Upper lobe of left lung (tissue), 4 donors: Measurements from ENCODE around the gene MYO16.

Experiments
- CTCF ChIP-seq, 6 experiments: fragments of 450-650 bp in 4 of 6; fragments of 200-600 bp in 2 of 6; sonication (generic) in 2 of 6; IDR thresholded peaks; one replicate each; pipeline ENCODE4 v1.5.1; 2016 to 2019; ENCODE audit warnings: antibody characterized with exemption in 6 of 6
- EP300 ChIP-seq, 4 donors: sonication (generic); formaldehyde crosslinking; IDR thresholded peaks; one replicate each; pipeline ENCODE4 v1.5.1; 2017; ENCODE audit warnings: antibody characterized with exemption in 4 of 4, control low read depth in 2 of 4
- POLR2A ChIP-seq, 4 donors: fragments of 450-650 bp; IDR thresholded peaks; one replicate each; pipeline ENCODE4 v1.5.1; 2016 to 2017; ENCODE audit warnings: antibody characterized with exemption in 4 of 4, mild to moderate bottlenecking in 2 of 4
- POLR2AphosphoS5 ChIP-seq, 2 donors: sonication (generic); formaldehyde crosslinking; IDR thresholded peaks; one replicate each; pipeline ENCODE4 v1.5.1; 2017; ENCODE audit warnings: antibody characterized with exemption in 2 of 2

- TF ChIP-seq CTCF (IDR thresholded peaks at IDR 0.05): no peak
- TF ChIP-seq POLR2AphosphoS5 (IDR thresholded peaks at IDR 0.05): no peak
- no peak for TF ChIP-seq POLR2A (IDR thresholded peaks at IDR 0.05)
- no peak for TF ChIP-seq EP300 (IDR thresholded peaks at IDR 0.05)
These were observed 33.1 kb downstream of the MYO16 start for GRCh38 chr13:108662528-108662927.
